Calu3 (cell line): ENCODE measurements around the gene CDH5. TPM values are rescaled to one million over a fixed set of nuclear protein-coding genes. Genes with fewer than 3 reads are reported as not detected.

ENCODE experiments used
- BruUV-seq: library from RNA; stranded (reverse); fragments of 400-500 nt; replicated peaks from 2 replicates; lab custom pipeline; 2021; lab: Mats Ljungman, UMichigan
- CTCF ChIA-PET: fragments of 300-600 bp; sonication (Branson Sonifier 250); formaldehyde crosslinking; loops from one replicate; lab custom pipeline; 2022; ENCODE audit warnings: antibody characterized with exemption; lab: Charles Lee
- DNase-seq: peaks from one replicate; pipeline ENCODE4 v3.0.0; 2022
- H3K27ac Mint-ChIP-seq: one replicate; pipeline ENCODE4 v1.8.0; 2022; ENCODE audit warnings: mixed read lengths; ENCODE audit not compliant: unreplicated experiment
- H3K27me3 Mint-ChIP-seq: one replicate; pipeline ENCODE4 v1.8.0; 2022; ENCODE audit warnings: mixed read lengths; ENCODE audit not compliant: unreplicated experiment
- H3K36me3 Mint-ChIP-seq: one replicate; pipeline ENCODE4 v1.8.0; 2022; ENCODE audit warnings: mild to moderate bottlenecking, moderate library complexity, mixed read lengths; ENCODE audit not compliant: insufficient read depth, unreplicated experiment
- H3K4me1 Mint-ChIP-seq: one replicate; pipeline ENCODE4 v1.8.0; 2022; ENCODE audit warnings: mild to moderate bottlenecking, low read depth, mixed read lengths; ENCODE audit not compliant: unreplicated experiment
- H3K4me3 Mint-ChIP-seq: one replicate; pipeline ENCODE4 v1.8.0; 2022; ENCODE audit warnings: mild to moderate bottlenecking, low read depth, moderate library complexity, mixed read lengths; ENCODE audit not compliant: unreplicated experiment
- H3K9me3 Mint-ChIP-seq: one replicate; pipeline ENCODE4 v1.8.0; 2022; ENCODE audit warnings: low read depth, mixed read lengths; ENCODE audit not compliant: unreplicated experiment
- intact Hi-C: fragments of 100-400 bp; cut with micrococcal nuclease; formaldehyde crosslinking; loops from one replicate; pipeline ENCODE4 v1.10.0; 2022; ENCODE audit not compliant: unreplicated experiment
- total RNA-seq: library from RNA; stranded (reverse); gene quantifications from 2 replicates; pipeline ENCODE4 v1.2.3, GENCODE V29; 2022
- TF ChIP-seq, protein P1 (sequence below): fragments of 200-600 bp; IDR thresholded peaks from one replicate; pipeline ENCODE4 v1.8.0; 2022; ENCODE audit warnings: antibody characterized with exemption; ENCODE audit not compliant: unreplicated experiment

CDH5 gene
- total RNA-seq, 1 experiment from 2014 or later = not detected

DNA sequence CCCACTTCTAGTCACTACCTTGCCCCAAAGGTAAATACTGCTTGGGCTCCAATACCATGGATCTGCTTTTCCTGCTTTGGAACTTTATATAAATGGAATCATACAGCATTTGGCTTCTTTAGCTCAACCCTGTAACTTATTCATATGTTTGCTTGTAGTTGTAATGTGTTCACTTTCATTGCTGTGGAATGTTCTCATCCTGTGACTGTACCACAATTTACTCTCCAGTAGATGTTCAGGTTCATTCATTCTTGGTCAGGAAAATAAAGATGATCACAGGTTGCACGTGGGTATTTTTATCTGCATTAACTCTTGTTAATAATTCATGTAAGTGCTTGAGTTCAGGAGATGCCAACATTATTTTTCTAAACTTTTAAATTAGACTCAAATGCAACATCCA is 53.9 kb downstream of the CDH5 start:
- TF ChIP-seq, protein P1, sequence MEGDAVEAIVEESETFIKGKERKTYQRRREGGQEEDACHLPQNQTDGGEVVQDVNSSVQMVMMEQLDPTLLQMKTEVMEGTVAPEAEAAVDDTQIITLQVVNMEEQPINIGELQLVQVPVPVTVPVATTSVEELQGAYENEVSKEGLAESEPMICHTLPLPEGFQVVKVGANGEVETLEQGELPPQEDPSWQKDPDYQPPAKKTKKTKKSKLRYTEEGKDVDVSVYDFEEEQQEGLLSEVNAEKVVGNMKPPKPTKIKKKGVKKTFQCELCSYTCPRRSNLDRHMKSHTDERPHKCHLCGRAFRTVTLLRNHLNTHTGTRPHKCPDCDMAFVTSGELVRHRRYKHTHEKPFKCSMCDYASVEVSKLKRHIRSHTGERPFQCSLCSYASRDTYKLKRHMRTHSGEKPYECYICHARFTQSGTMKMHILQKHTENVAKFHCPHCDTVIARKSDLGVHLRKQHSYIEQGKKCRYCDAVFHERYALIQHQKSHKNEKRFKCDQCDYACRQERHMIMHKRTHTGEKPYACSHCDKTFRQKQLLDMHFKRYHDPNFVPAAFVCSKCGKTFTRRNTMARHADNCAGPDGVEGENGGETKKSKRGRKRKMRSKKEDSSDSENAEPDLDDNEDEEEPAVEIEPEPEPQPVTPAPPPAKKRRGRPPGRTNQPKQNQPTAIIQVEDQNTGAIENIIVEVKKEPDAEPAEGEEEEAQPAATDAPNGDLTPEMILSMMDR = no peak
- Mint-ChIP-seq H3K27ac (no peak overlapping the region), H3K27me3 (peaks cover 24% of the 10 kb centered on the region), H3K4me3 (no peak overlapping the region), H3K4me1 (peaks cover 8% of the 10 kb centered on the region), H3K36me3 (no peaks in the 10 kb centered on the region), H3K9me3 (peaks cover 4% of the 10 kb centered on the region)
- CTCF ChIA-PET = interaction anchor here (0.6 kb wide), 1 partner anchor 11 kb away, joined by 5 read pairs; no protein-coding TSS in a partner anchor
- DNase-seq = no peak
- intact Hi-C loops = no loop called here
- no TSS peak for BruUV-seq

DNA sequence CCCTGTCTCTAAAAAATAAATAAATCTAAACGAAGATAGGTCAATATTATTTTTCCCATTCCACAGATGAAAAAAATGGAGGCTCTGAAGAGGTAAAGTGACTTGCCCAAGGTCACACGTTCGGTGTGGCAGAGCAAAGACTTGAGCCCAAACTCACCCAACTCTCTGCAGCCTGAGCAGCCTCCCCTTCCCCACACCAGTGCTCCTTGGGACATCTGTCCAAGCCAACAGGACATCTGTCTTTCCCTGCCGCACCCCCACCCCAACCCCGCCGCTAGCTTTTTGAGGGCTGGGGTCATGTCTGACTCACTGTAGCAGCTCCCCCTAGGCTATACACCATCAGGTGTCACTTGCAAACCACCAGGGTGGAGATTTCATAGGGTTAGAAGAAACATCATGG is 55.4 kb downstream of the CDH5 start:
- no peak overlapping the region for H3K4me3 Mint-ChIP-seq
- CTCF ChIA-PET = no interaction called here
- BruUV-seq = no TSS peak
- peaks cover 15% of the 10 kb centered on the region for H3K4me1 Mint-ChIP-seq
- no peaks in the 10 kb centered on the region for H3K9me3 Mint-ChIP-seq
- H3K27me3 Mint-ChIP-seq = peaks cover 39% of the 10 kb centered on the region
- TF ChIP-seq, protein P1 = no peak
- intact Hi-C loops = no loop called here
- DNase-seq = no peak
- no peaks in the 10 kb centered on the region for H3K36me3 Mint-ChIP-seq
- no peak overlapping the region for H3K27ac Mint-ChIP-seq

DNA sequence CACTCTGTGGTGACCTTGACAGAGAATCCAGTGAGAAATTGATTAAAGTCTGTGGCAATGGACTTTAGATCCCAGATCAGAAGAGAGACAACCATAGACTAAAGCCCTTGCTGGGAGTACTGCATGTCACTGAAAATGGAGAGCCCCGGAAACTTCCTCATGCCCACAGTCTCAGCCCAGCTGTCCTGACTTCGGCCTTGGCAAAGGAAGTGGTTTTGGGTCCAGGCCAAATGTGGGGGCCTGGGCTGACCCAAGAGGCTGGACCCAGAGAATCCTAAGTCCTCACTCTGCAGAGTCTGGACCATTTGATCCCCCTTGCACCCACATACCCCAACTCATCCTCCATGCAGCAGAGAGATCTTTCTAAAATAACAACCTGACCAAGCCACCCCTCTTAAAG is 55.9 kb downstream of the CDH5 start:
- intact Hi-C loops = no loop called here
- no peak overlapping the region for H3K27ac Mint-ChIP-seq
- no peaks in the 10 kb centered on the region for H3K36me3 Mint-ChIP-seq
- H3K27me3 Mint-ChIP-seq = peaks cover 43% of the 10 kb centered on the region
- no peaks in the 10 kb centered on the region for H3K9me3 Mint-ChIP-seq
- CTCF ChIA-PET = no interaction called here
- no peak overlapping the region for H3K4me3 Mint-ChIP-seq
- H3K4me1 Mint-ChIP-seq = peaks cover 16% of the 10 kb centered on the region
- no TSS peak for BruUV-seq
- DNase-seq = no peak
- TF ChIP-seq, protein P1 = no peak

DNA sequence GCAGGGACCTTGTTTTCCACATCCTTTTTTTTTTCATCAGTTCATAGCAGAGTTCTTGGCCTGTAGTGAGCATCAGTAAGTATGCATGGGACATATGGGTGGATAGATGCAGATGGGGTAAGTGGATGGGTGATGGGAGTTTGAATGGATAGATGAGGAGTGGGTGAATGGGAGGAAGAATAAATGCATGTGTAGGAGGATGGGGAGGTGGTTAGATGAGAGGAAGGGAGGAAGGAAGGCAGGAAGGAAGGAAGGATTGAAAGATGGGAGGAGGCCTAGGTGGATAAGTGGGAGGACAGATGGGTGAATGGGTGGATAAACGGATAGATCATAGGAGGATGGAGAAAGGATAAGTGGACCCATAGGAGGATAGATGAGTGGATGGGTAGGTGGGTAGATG is 56.7 kb downstream of the CDH5 start:
- H3K27ac Mint-ChIP-seq = no peak overlapping the region
- peaks cover 11% of the 10 kb centered on the region for H3K4me1 Mint-ChIP-seq
- H3K36me3 Mint-ChIP-seq = peaks cover 6% of the 10 kb centered on the region
- no peak for DNase-seq
- CTCF ChIA-PET = interaction anchor here (0.7 kb wide), 1 partner anchor 30 kb away, joined by 3 read pairs; no protein-coding TSS in a partner anchor
- no peak overlapping the region for H3K4me3 Mint-ChIP-seq
- intact Hi-C loops = no loop called here
- TF ChIP-seq, protein P1 = no peak
- BruUV-seq = no TSS peak
- peaks cover 44% of the 10 kb centered on the region for H3K27me3 Mint-ChIP-seq
- no peaks in the 10 kb centered on the region for H3K9me3 Mint-ChIP-seq
